MCF 10A (cell line): Measurements from ENCODE around the gene SYNGR4. TPM values are rescaled to one million over a fixed set of nuclear protein-coding genes. Genes with fewer than 3 reads are reported as not detected.

Source experiments
- BruUV-seq: library from RNA; stranded (reverse); fragments of 400-500 nt; replicated peaks from 2 replicates; lab custom pipeline; 2021; lab: Mats Ljungman, UMichigan
- CTCF ChIA-PET: fragments of 300-600 bp; sonication (Branson Sonifier 250); formaldehyde crosslinking; extraction: SDS; loops from one replicate; lab custom pipeline; 2021; ENCODE audit warnings: antibody characterized with exemption, inconsistent platforms; lab: Yijun Ruan, JAX
- POLR2A ChIA-PET: fragments of 300-600, 350-650 bp; sonication (Branson Sonifier 250); formaldehyde crosslinking; extraction: SDS; loops from one replicate; lab custom pipeline; 2020; ENCODE audit warnings: antibody characterized with exemption, inconsistent platforms; lab: Yijun Ruan, JAX
- DNase-seq: peaks from one replicate; pipeline ENCODE4 v3.0.0-alpha.2; 2018; ENCODE audit not compliant: unreplicated experiment
- H3K27ac Mint-ChIP-seq: one replicate; pipeline ENCODE4 v1.8.0; 2022; ENCODE audit warnings: mild to moderate bottlenecking, low read depth, mixed read lengths; ENCODE audit not compliant: unreplicated experiment
- H3K27me3 Mint-ChIP-seq: one replicate; pipeline ENCODE4 v1.8.0; 2022; ENCODE audit warnings: mixed read lengths; ENCODE audit not compliant: insufficient read depth, unreplicated experiment
- H3K36me3 Mint-ChIP-seq: one replicate; pipeline ENCODE4 v1.8.0; 2022; ENCODE audit warnings: mild to moderate bottlenecking, moderate library complexity, mixed read lengths; ENCODE audit not compliant: insufficient read depth, unreplicated experiment
- H3K4me1 Mint-ChIP-seq: one replicate; pipeline ENCODE4 v1.8.0; 2022; ENCODE audit warnings: mixed read lengths; ENCODE audit not compliant: insufficient read depth, unreplicated experiment
- H3K4me3 Mint-ChIP-seq: one replicate; pipeline ENCODE4 v1.8.0; 2022; ENCODE audit warnings: mild to moderate bottlenecking, moderate library complexity, mixed read lengths; ENCODE audit not compliant: unreplicated experiment
- H3K9me3 Mint-ChIP-seq: one replicate; pipeline ENCODE4 v1.8.0; 2022; ENCODE audit warnings: mixed read lengths; ENCODE audit not compliant: unreplicated experiment
- intact Hi-C: fragments of 100-400 bp; cut with micrococcal nuclease; formaldehyde crosslinking; loops from 2 replicates; pipeline ENCODE4 v1.14.1; 2022
- total RNA-seq: library from RNA; stranded (reverse); gene quantifications from 2 replicates; pipeline ENCODE4 v1.2.3, GENCODE V29; 2022
- TF ChIP-seq, protein P1 (sequence below): fragments of 200-600 bp; IDR thresholded peaks from one replicate; pipeline ENCODE4 v1.8.0; 2022; ENCODE audit warnings: antibody characterized with exemption, mild to moderate bottlenecking; ENCODE audit not compliant: unreplicated experiment

SYNGR4 gene
- total RNA-seq, 1 experiment from 2014 or later: not detected

DNA sequence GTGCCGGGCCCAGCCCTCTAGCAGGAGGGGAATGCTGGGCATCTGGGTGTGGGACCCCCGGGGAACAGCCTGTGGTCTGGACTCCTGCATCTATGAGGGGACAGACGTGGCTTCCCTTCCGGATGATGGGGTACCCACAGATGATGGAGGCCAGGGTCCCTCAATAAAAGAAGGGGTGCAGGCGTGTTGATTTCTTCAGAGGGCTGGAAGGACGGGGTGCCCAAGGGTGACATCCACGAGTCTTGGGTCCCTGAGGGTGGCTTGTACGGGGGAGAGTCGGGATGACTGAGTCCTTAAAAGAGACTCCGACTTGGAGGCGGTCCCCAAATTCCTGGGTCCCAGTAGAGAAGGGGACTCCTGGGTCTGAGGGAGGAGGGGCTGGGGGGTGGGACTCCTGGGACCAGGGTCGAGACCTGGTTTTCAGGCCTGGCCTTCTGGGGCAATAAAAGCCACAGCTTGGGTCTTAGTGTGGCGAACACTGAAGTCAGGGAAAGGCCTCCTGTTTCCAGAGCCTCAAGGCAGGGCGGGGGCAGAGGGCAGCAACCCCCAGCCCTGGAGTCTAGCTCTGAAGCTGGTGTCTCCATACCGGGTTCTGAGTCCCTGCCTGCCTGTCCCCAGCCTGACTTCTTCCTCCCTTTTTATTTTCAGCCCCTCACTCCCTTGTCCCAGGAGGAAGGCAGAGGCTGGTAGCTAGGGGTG, 28.8 kb downstream of the SYNGR4 start:
- DNase-seq: no peak
- H3K27me3 Mint-ChIP-seq: peaks cover 22% of the 10 kb centered on the region
- TF ChIP-seq, protein P1, sequence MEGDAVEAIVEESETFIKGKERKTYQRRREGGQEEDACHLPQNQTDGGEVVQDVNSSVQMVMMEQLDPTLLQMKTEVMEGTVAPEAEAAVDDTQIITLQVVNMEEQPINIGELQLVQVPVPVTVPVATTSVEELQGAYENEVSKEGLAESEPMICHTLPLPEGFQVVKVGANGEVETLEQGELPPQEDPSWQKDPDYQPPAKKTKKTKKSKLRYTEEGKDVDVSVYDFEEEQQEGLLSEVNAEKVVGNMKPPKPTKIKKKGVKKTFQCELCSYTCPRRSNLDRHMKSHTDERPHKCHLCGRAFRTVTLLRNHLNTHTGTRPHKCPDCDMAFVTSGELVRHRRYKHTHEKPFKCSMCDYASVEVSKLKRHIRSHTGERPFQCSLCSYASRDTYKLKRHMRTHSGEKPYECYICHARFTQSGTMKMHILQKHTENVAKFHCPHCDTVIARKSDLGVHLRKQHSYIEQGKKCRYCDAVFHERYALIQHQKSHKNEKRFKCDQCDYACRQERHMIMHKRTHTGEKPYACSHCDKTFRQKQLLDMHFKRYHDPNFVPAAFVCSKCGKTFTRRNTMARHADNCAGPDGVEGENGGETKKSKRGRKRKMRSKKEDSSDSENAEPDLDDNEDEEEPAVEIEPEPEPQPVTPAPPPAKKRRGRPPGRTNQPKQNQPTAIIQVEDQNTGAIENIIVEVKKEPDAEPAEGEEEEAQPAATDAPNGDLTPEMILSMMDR: no peak
- H3K36me3 Mint-ChIP-seq: peaks cover 16% of the 10 kb centered on the region
- no peaks in the 10 kb centered on the region for H3K9me3 Mint-ChIP-seq
- POLR2A ChIA-PET: interaction anchor here (0.6 to 1.5 kb wide), 3 partner anchors 52 to 94 kb away, joined by 3 to 4 read pairs (median 4); no protein-coding TSS in a partner anchor
- peak overlapping the region; percentile 67 for H3K27ac Mint-ChIP-seq
- CTCF ChIA-PET: interaction anchor here (0.5 to 1.4 kb wide), 3 partner anchors 12 to 1287 kb away, joined by 3 to 4 read pairs (median 3); no protein-coding TSS in a partner anchor
- peaks cover 35% of the 10 kb centered on the region for H3K4me1 Mint-ChIP-seq
- intact Hi-C loops: loop anchor here (5.0 kb wide), 2 partner anchors 61 to 94 kb away; no protein-coding TSS in a partner anchor
- peak overlapping the region; percentile 31 for H3K4me3 Mint-ChIP-seq
- no TSS peak for BruUV-seq

DNA sequence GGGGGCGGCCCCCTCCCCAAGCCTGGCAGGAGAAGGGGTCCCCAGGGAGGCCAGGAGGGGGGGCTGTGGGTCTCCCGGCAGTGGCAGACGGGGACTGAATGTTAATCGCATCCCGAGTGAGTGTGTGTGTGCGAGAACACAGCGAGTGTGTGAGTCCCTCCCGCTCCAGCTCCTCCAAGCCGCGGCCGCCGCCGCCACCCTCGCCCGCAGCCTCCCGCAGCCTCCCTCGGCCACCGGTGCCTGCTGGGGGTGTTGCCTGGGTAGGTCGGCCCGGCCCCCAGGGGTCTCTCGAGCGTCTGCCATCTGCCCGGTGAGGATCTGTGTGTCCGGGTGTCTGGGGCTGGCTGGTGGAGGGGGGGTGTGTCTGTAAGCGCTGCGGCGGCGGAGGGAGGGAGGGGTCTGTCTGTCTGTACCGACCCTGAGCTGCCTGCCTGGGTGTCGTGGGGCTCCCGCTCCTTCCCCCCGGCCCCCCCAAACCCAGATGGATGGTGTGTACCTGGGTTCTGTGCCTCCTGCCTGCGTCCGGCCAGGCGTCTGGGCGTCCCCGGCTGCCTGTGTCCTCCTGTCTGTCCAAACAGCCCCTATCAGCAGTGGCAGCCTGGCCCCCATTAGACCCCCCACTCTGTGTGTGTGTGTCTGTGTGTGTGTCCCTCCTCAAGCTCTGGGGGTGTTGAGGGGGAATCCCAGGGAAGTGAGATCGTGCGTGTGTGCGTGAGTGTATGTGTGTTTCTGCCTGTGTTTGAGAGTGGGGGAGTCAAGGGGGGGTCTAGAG, 29.6 kb downstream of the SYNGR4 start, which contains the start of gene GRIN2D:
TSS of gene GRIN2D (plus strand) at position 110 of the 772 bp plus-strand sequence. CDS start 4,725 bp downstream, outside the sequence.
- Mint-ChIP-seq H3K36me3 (peaks cover 9% of the 10 kb centered on the region), H3K27me3 (peaks cover 22% of the 10 kb centered on the region), H3K4me1 (peaks cover 33% of the 10 kb centered on the region), H3K9me3 (no peaks in the 10 kb centered on the region), H3K4me3 (peak within 1 kb of the TSS; percentile 60), H3K27ac (peak within 1 kb of the TSS; percentile 67)
- no peak for DNase-seq
- TF ChIP-seq, protein P1: no peak
- POLR2A ChIA-PET: interaction anchor here (0.6 to 1.5 kb wide), 4 partner anchors 30 to 93 kb away, joined by 3 to 4 read pairs (median 4); partner anchors contain the start of gene TMEM143
- BruUV-seq: no TSS peak
- intact Hi-C loops: loop anchor here (5.0 kb wide), 2 partner anchors 61 to 94 kb away; no protein-coding TSS in a partner anchor
- CTCF ChIA-PET: interaction anchor here (0.6 to 1.4 kb wide), 2 partner anchors 11 to 21 kb away, joined by 3 to 4 read pairs; no protein-coding TSS in a partner anchor

DNA sequence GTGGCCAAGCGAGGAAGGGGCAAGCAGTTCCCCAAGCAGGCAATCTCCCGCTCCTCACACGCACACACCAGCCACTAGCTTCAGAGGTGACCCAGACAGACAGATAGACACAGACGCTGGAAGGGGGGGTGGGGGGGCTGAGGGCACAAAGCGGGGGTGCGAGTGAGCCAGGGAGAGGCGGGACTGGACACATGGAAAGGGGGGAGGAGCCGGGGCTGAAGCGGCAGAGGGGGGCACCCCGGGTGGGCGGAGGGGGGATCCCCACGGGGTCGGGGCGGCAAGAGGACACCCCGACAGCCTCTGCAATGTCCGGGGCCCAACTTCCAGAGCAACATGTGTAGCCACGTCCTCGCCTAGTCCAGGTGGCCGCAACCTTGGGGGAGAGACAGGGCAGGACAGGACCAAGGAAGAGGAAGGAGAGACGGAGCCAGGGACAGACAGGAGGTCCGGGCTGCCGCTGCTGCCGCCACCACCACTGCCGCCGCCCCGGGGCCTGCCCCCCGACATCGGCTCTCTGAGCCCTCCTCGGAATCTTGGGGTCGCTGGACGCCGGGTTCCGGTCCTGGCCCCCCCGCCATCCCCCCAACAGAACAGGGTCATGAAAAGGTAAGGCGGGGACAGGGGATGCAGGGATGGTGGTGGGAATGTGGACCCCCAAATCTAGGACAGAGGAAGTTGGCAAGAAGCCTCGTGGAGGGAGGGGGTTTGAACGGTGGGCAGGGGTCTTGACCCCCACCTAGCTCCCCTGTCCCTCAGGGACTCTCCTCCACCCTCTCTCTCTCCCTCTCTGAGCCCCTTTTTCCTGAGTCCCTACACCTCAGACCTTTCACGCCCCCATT, 30.4 kb downstream of the SYNGR4 start:
- peaks cover 7% of the 10 kb centered on the region for H3K36me3 Mint-ChIP-seq
- H3K27ac Mint-ChIP-seq: peak overlapping the region; percentile 19
- intact Hi-C loops: loop anchor here (5.0 kb wide), 2 partner anchors 62 to 93 kb away; no protein-coding TSS in a partner anchor
- H3K9me3 Mint-ChIP-seq: no peaks in the 10 kb centered on the region
- CTCF ChIA-PET: no interaction called here
- peaks cover 40% of the 10 kb centered on the region for H3K4me1 Mint-ChIP-seq
- peak overlapping the region; percentile 91 for H3K4me3 Mint-ChIP-seq
- no peak for DNase-seq
- TF ChIP-seq, protein P1: no peak
- peaks cover 22% of the 10 kb centered on the region for H3K27me3 Mint-ChIP-seq
- no TSS peak for BruUV-seq
- POLR2A ChIA-PET: interaction anchor here (0.6 to 1.5 kb wide), 5 partner anchors 31 to 92 kb away, joined by 3 to 9 read pairs (median 3); partner anchors contain the start of genes GRWD1 and TMEM143
